HL-60/S4 (cell line): ENCODE results near the gene MBD3L3.
"Not testable (repeated sequence)": the region's sequence is repeated elsewhere in the genome, so short reads cannot be mapped to it uniquely, and the experiment has no call there.

ENCODE experiments used
- in situ Hi-C: fragments of 300-500 bp; cut with MboI; formaldehyde crosslinking; loops from 2 replicates; pipeline ENCODE4 v1.14.3; 2022; ENCODE audit warnings: low sequenced_read_pairs

Gene MBD3L3

DNA sequence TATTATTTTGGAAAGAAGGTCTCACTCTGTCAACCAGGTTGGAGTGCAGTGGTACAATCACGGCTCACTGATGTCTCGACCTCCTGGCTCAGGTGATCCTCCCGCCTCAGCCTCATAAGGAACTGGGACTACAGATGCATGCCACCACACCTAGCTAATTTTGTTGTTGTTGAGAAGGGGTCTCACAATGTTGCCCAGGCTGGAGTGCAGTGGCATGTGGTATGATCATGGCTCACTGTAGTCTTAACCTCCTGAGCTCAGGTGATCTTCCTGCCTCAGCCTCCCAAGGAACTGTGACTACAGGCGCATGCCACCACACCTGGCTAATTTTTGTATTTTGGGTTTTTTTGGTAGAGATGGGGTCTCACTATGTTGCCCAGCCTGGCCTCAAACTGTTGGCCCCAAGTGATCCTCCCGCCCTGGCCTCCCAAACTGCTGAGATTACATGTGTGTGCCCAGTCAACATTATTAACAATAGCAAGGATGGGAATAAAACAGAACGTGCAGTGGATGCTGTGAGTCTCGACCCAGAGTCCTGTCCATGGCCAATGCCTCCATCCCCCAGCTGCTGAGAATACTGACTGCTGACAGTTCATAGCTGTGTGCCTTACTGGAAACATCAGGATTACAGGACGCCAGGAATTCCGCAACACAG is 5.4 kb upstream of the MBD3L3 start:
- in situ Hi-C loops = loop anchor here (10.0 kb wide), 1 partner anchor 59 kb away; no protein-coding TSS in a partner anchor

DNA sequence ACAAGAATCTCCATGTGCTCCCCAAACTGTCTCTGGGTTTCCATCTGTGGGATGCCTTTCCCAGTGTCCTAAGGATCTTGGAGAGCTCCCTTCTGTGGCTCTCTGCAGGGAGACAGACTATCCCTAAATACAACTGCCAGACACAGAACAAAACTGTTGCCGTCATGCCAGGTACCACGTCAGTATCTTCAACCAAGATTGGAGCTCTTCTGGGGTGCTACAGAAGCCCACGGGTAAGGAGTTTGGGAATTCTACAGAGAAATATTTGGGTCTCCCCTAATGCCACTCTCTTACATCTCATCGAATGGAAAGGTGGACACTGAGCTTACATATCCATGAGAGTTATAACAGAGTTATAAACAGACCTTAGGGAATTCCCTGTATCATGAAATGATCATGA is 4.9 kb upstream of the MBD3L3 start:
- in situ Hi-C loops = loop anchor here (10.0 kb wide), 1 partner anchor 59 kb away; no protein-coding TSS in a partner anchor

DNA sequence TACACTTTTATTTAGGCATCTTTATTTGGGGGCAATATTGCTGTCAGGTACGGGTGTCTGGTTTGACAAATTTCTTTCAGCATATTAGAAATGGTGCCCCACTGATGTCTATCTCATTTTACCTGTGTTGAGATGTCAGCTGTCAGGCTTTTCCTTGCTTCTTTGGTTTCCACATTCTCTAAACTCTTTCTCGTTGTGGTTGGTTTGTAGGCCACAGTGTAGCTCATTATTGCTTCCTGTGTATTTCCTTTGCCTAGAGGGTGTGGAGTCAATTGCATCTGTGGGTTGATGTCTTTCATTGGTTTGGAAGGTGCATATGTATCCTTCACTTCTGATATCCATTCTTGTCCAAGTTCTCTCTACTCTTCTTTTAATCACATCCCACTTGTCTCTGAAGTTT is 1.5 kb upstream of the MBD3L3 start:
- in situ Hi-C loops = loop anchor here (10.0 kb wide), 1 partner anchor 55 kb away; no protein-coding TSS in a partner anchor

DNA sequence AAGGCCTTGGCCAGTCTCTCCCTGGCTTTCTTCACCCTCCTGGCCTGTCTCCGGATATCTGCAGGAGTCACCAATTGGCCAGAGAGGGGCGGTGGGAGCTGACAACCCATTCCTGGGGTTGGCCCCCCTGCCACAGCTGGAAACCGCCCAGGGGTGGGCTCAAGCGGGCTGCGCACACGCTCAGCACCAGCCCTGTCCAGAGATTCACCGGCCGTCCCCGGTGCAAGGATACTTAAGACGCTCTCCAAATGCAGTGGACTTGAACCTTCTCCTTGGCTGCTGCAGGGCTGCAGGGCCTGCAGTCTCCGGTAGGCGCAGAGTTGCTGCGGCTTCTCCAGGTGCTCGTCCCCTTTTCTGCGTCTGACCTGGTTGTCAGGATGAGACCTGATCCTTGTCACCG is 2.1 kb downstream of the MBD3L3 start:
- in situ Hi-C loops = not testable (repeated sequence)

DNA sequence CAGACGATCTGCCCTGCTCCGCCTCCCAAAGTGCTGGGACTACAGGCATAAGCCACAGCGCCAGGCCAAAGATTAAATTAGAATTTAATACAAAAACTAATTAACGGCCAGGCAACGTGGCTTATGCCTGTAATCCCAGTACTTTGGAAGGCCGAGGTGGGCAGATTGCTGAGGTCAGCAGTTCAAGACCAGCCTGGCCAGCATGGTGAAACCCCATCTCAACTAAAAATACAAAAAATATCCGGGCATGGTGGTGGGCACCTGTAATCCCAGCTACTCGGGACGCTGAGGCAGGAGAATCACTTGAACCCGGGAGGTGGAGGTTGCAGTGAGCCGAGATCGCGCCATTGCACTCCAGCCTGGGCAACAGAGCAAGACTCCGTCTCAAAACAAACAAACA is 2.8 kb downstream of the MBD3L3 start:
- in situ Hi-C loops = not testable (repeated sequence)

DNA sequence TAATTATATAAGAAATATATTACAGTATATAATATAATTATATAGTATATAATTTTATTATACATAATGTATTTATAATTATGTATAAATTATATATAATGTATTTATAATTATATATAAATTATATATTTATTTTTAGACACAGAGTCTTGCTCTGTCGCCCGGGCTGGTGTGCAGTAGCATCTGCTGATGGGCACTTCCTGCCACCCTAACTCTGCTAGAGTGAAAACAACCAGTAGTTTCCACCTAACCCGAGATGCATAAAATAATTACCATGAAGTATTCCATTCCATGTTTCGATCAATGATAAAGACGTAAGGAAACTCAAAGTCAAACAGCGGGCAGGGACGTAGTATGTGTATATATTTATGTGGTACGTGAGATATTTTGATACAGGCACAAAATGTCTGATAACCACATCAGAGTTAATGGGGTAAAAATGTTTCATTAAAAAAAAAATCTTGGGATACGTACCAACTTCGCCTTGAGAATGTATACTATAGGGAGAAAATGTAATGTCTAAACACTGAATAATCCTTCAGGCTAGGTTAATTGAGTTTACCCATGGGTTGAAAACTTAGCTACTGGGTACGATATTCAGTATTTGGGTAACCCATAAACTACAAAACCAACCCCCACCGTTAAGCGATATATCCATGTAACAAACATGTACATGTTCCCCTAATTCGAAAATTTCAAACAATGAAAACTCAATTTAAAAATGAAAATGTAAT is 3.7 kb downstream of the MBD3L3 start:
- in situ Hi-C loops = not testable (repeated sequence)

DNA sequence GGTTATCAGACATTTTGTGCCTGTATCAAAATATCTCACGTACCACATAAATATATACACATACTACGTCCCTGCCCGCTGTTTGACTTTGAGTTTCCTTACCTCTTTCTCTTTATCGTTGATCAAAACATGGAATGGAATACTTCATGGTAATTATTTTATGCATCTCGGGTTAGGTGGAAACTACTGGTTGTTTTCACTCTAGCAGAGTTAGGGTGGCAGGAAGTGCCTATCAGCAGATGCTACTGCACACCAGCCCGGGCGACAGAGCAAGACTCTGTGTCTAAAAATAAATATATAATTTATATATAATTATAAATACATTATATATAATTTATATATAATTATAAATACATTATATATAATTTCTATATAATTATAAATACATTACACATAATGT is 5.6 kb downstream of the MBD3L3 start:
- in situ Hi-C loops = not testable (repeated sequence)

DNA sequence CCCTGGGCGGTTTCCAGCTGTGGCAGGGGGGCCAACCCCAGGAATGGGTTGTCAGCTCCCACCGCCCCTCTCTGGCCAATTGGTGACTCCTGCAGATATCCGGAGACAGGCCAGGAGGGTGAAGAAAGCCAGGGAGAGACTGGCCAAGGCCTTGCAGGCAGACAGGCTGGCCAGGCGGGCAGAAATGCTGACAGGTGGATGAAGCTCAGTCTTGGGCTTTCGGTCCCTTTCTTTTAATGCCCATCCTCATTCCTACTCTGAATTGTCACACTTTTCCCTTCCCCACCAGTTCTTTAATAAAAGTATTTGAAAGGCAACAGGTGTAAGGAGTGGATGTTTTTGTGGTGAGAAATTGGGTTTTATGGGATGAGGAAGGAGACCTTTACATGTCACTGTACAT is 7.1 kb downstream of the MBD3L3 start:
- in situ Hi-C loops = not testable (repeated sequence)

DNA sequence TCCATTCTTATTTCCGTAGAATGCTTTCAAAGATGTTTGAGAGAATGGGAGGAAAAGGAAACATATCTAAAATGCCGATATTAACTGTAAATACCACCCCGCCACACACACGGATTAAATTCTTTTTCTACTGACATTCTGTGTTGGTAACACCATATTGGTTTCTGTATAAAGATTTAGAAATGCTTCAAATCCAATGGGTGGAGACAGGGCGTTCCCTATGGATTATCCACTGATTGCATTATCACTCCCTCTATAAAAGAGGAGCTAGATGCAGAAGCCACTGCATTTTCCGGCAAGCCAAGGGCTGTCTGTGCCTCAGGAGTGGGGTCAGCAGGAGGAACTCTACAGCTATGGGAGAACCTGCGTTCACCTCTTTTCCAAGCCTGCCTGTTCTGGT is 9.5 kb downstream of the MBD3L3 start, which contains the start of gene MBD3L2:
TSS of gene MBD3L2 (plus strand) at position 301 of the 400 bp plus-strand sequence. CDS start at position 354, 53 bp downstream.
- in situ Hi-C loops = not testable (repeated sequence)

DNA sequence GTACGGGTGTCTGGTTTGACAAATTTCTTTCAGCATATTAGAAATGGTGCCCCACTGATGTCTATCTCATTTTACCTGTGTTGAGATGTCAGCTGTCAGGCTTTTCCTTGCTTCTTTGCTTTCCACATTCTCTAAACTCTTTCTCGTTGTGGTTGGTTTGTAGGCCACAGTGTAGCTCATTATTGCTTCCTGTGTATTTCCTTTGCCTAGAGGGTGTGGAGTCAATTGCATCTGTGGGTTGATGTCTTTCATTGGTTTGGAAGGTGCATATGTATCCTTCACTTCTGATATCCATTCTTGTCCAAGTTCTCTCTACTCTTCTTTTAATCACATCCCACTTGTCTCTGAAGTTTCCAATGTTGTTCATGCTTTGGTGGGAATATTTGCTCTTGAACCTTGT is 16.9 kb downstream of the MBD3L3 start:
- in situ Hi-C loops = not testable (repeated sequence)

DNA sequence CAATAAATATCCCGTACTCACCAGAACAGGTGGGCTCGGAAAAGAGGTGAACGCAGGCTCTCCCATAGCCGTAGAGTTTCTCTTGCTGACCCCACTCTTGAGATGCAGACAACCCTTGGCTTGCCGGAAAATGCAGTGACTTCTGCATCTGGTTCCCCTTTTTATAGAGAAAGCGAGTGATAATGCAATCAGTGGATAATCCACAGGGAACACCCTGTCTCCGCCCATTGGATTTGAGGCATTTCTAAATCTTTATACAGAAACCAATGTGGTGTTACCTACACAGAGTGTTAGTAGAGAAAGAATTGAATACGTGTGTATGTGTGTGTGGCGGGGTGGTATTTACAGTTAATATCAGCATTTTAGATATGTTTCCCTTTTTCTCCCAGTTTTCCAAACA is 18.4 kb downstream of the MBD3L3 start, which contains the start of gene MBD3L4:
TSS of gene MBD3L4 (minus strand) at position 101 of the 400 bp plus-strand sequence. CDS start at position 66, 35 bp downstream.
- in situ Hi-C loops = not testable (repeated sequence)

DNA sequence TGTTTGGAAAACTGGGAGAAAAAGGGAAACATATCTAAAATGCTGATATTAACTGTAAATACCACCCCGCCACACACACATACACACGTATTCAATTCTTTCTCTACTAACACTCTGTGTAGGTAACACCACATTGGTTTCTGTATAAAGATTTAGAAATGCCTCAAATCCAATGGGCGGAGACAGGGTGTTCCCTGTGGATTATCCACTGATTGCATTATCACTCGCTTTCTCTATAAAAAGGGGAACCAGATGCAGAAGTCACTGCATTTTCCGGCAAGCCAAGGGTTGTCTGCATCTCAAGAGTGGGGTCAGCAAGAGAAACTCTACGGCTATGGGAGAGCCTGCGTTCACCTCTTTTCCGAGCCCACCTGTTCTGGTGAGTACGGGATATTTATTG is 28.2 kb downstream of the MBD3L3 start, which contains the start of gene MBD3L5:
TSS of gene MBD3L5 (plus strand) at position 301 of the 400 bp plus-strand sequence. CDS start at position 335, 34 bp downstream.
- in situ Hi-C loops = not testable (repeated sequence)

DNA sequence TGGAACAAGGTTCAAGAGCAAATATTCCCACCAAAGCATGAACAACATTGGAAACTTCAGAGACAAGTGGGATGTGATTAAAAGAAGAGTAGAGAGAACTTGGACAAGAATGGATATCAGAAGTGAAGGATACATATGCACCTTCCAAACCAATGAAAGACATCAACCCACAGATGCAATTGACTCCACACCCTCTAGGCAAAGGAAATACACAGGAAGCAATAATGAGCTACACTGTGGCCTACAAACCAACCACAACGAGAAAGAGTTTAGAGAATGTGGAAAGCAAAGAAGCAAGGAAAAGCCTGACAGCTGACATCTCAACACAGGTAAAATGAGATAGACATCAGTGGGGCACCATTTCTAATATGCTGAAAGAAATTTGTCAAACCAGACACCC is 29.7 kb downstream of the MBD3L3 start:
- in situ Hi-C loops = not testable (repeated sequence)

DNA sequence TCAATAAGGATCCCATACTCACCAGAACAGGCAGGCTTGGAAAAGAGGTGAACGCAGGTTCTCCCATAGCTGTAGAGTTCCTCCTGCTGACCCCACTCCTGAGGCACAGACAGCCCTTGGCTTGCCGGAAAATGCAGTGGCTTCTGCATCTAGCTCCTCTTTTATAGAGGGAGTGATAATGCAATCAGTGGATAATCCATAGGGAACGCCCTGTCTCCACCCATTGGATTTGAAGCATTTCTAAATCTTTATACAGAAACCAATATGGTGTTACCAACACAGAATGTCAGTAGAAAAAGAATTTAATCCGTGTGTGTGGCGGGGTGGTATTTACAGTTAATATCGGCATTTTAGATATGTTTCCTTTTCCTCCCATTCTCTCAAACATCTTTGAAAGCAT is 37.1 kb downstream of the MBD3L3 start, which contains the start of gene MBD3L2B:
TSS of gene MBD3L2B (minus strand) at position 101 of the 400 bp plus-strand sequence. CDS start at position 67, 34 bp downstream.
- in situ Hi-C loops = not testable (repeated sequence)

DNA sequence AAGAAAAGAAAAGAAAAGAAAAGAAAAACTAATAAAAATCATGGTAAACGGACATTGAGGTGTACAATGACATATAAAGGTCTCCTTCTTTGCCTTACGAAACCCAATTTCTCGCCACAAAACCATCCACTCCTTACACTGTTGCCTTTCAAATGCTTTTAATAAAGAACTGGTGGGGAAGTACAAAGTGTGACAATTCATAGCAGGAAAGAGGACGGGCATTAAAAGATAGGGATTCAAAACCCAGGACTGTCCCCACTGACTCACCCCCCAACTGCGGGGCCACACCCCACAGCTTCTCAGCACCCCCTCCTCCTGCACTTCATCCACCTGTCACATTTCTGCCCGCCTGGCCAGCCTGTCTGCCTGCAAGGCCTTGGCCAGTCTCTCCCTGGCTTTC is 39.6 kb downstream of the MBD3L3 start:
- in situ Hi-C loops = no loop called here

DNA sequence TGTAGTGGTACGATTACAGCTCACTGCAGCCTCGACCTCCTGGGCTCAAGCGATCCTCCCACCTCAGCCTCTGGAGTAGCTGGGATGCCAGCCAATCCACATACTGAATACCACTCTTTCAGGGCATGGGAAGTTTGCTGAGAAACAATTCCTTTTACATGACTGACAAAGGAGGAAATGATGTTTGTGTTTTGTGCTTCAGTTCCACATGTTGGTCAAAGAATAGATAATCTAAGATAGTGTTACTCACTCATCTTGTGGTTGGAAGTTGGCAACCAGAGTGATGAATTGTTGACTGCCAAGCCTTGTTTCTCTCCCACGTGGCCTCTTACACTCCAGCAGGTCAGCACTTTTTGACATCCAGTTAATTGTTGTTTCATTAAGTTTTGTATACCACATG is 44.8 kb downstream of the MBD3L3 start:
- in situ Hi-C loops = no loop called here

DNA sequence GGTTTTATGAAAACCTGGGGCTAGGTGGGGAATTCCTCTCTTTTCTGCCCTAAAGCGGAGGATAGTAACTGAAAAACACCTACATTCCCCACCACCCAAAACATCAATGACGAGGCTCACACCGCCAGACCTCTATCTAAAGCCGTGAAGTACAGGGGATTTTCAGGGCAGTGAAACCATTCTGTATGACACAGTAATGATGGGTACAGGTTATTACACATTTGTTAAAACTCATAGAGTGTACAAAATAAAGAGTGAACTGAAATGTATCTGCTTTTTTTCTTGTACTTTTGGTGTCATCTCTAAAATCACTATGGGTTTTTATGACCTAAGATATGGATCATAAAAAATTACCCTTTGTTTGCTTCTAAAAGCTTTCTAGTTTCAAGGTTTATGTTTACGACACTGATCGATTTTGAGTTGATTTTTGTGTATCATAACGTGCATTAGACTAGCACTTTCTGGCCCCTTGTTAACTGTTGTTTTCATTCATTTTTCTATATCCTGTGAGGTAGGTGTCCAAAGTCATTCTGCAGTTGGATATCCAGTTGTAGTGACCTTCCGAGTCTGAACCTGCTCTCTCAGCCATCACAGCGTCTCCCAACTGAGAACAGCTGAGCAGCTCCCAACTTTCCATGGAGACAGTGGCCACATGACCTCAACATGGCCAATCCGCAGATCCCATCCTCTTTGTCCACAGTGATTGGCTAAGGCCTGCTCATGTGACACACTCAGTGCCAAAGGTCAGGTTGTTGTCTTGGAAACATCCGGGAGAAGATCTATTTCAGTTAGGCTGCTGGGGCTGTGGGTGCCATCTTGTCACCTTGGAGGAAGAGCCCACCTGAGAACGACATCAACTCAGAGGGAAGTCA is 47.5 kb downstream of the MBD3L3 start:
- in situ Hi-C loops = no loop called here

DNA sequence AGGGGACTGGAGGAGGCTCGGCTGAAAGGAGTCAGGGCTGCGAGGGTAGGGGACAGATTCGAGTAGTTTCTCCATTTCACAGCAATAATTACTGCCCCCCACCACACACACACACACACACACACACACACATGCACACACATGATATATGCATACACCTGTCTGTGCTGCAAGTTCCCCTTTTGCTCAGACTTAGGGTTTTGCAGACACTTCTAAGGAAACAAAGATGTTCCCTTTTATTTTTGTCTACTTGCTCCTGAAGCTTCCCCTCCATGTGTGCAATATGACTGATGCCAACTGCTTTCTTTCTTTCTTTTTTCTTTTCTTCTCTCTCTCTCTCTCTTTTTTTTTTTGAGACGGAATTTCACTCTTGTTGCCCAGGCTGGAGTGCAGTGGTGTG is 50.6 kb downstream of the MBD3L3 start:
- in situ Hi-C loops = loop anchor here (10.0 kb wide), 1 partner anchor 57 kb away; the partner anchor contains the start of gene ZNF557
